AG09319 (cell line): ENCODE results near the gene SLC39A11.
A peak's percentile ranks its signal among the peaks of the same experiment; 100 is the strongest.

Experiments used
- DNase-seq: peaks from one replicate; pipeline ENCODE4 v3.0.0-alpha.2; 2010; ENCODE audit warnings: low read depth; ENCODE audit errors: extremely low read depth
- TF ChIP-seq, protein P1 (sequence below): IDR thresholded peaks from 2 replicates; pipeline ENCODE4 v1.5.1; 2011; ENCODE audit warnings: low read depth, mild to moderate bottlenecking, inconsistent platforms, low read length, moderate library complexity

The SLC39A11 gene

DNA sequence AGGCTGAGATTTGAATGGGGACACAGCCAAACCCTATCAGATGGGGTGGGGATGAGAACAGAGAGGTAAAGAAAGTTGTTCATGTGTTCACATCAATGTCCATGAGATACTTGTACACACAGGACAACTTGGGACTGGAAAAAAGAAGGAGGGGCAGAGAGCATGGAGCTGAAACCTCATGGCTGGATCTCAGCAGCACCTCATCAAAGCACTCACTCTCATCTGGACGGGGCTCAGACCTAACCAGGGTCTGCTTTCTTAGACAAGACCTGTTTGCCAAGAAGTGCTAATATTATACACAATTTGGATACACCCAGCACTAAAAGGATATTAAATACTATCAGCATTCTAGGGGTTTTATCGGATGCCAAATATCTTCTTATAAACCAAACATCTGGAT, 399.8 kb downstream of the SLC39A11 start:
- no peak for DNase-seq
- TF ChIP-seq, protein P1, sequence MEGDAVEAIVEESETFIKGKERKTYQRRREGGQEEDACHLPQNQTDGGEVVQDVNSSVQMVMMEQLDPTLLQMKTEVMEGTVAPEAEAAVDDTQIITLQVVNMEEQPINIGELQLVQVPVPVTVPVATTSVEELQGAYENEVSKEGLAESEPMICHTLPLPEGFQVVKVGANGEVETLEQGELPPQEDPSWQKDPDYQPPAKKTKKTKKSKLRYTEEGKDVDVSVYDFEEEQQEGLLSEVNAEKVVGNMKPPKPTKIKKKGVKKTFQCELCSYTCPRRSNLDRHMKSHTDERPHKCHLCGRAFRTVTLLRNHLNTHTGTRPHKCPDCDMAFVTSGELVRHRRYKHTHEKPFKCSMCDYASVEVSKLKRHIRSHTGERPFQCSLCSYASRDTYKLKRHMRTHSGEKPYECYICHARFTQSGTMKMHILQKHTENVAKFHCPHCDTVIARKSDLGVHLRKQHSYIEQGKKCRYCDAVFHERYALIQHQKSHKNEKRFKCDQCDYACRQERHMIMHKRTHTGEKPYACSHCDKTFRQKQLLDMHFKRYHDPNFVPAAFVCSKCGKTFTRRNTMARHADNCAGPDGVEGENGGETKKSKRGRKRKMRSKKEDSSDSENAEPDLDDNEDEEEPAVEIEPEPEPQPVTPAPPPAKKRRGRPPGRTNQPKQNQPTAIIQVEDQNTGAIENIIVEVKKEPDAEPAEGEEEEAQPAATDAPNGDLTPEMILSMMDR, result no peak

DNA sequence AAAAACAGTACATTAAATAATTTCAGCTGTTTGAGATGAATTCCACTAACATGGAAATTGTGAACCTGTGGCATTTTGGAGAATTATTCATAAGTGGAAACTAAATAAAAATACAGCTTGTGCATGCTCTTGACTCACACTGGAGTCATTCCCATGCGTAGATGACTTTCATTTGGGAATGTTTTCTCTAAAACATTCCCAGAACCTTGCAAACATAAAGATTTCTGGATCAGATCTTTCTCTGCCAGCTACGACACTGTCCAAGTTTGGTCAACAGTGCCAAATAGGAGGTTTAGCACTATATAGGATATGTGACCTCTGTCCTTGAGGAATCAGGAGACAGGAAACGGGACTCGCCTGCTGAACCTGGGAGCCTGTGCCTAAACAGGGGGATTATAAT, 400.9 kb downstream of the SLC39A11 start:
- TF ChIP-seq, protein P1, result no peak
- no peak for DNase-seq

DNA sequence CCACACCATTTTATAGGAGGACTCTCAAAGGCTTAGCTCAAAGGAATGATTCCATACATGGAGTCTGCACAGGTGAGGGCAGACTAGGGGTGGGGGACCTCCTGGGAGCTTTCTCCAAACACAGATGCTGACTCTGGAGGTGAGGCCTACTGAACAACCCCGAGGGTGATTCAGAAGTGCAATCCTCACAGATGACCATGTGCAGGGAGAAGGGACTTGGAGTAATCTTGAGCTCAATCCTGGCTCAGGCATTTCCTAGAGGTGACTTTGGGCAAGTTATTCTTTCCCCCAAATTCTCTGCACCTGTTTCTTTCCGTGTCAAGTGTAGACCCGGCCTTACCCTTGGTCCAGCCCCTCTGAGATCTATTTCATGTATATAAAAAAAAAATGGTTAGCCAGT, 401.5 kb downstream of the SLC39A11 start:
- TF ChIP-seq, protein P1, result no peak
- no peak for DNase-seq

DNA sequence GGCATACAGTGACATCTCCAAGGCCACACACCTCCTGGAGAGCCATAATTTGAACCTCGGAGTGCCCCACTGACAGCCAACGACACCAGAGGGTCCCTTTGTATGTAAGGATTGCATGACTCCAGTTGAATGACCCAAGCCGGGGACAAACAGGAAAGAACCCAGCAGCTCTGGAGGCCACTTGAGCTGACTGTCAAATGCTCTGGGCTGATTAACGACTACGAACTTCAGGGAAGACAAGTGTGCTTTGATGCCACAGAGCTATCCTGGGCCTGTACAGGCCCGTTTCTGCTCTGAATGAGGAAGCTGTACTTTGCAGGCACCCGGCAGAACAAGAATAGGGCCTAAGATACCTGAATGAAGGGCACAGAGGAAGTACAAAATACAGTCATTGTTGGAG, 404.6 kb downstream of the SLC39A11 start:
- TF ChIP-seq, protein P1, result no peak
- no peak for DNase-seq

DNA sequence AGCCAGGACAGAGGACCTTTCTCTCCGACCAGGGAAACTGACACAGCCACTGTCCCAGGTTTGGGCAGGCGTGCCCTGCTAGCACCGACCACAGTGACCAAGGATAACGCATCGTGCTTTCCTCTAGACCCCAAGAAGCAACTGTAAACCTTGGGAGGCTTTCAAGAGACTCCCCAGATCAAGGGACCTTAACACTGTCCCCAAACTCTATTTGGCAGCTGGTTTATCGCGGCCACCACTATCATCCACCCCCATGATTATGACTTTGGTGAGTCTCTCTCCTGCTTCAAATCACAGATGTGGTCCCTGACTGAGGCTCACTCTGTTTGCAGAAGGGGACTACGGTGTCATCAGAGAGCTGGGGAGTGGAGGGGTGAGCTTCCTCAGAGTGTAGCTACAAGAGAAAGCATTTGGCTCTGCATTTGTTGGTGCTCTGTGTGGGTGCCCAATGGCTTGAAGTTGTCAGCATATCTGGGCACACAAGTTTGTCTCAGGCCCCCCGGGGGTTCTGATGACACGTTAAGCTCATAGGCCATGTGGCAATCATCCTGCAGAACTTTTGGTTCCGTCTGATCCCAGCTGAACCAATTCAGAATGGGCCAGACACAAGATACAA, 408.0 kb downstream of the SLC39A11 start:
- no peak for DNase-seq
- TF ChIP-seq, protein P1, result no peak

DNA sequence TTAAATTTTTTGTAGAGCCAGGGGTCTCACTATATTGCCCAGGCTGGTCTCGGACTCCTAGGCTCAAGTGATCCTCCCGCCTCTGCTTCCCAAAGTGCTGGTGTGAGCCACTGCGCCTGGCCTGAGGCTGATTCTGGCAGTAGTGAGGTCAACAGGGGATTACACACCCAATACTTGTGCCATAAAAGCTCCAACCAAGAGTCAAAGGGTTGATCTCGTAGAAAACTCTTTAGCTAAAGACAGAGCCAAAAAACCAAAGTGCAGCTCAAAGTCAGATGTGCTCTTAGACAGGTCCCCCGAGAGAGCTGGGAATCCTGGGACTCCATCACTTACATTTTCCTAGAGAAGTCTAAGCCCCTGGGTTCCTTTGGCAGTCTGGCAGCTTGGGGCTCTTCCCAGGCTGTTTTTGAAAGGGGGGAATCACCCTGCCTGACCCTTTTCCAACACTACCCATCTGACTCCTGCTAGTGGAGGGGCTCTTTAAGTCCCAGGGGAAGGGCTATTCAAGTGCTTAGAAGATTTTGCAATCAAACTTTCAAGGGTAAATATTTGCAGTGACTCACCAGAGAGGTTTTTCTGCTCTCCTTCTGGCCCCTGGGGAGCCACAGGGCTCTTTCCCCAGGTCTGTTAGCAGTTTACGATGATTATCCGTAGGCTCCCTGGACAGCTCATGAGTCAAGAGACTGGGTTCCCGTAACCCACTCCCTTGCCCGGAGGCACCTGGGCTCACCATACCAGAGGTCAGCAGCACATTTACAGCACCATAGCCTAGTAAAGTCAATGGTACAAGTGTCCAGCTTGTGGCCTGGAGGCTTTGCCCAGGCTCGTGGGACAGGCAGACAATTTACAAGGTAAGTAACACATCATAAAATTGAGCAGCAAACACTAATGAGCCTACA, 408.7 kb downstream of the SLC39A11 start:
- peak; percentile 72 for DNase-seq

More for the DNA sequence above, 408.7 kb downstream of the SLC39A11 start:
- TF ChIP-seq, protein P1, result no peak
